HG03139 (cell line): ENCODE measurements around the gene ATR.
A peak's percentile ranks its signal among the peaks of the same experiment; 100 is the strongest.
"Not testable (repeated sequence)": the region's sequence is repeated elsewhere in the genome, so short reads cannot be mapped to it uniquely, and the experiment has no call there.

ENCODE experiments used
- ATAC-seq: cut with Tn5 transposase; IDR thresholded peaks from one replicate; pipeline ENCODE4 v1.9.1; 2021; ENCODE audit not compliant: unreplicated experiment

Gene ATR

GRCh38 chr3:142459096-142459495 lies 119.4 kb downstream of the ATR start:
- ATAC-seq = no peak

- ATAC-seq = no peak
Observed at GRCh38 chr3:142450881-142451280, 127.7 kb downstream of the ATR start.

- ATAC-seq = no peak
Observed at GRCh38 chr3:142450189-142450588, 128.3 kb downstream of the ATR start.

- ATAC-seq = peak; percentile 84
Observed at GRCh38 chr3:142447852-142448823, 130.4 kb downstream of the ATR start, which contains the start of gene XRN1. TSS of gene XRN1 (minus strand) at chr3:142448037. CDS start at chr3:142447944, 93 bp downstream.

GRCh38 chr3:142447301-142447851 lies 131.2 kb downstream of the ATR start:
- peak; percentile 32 for ATAC-seq

- peak; percentile 41 for ATAC-seq
Observed at GRCh38 chr3:142445816-142446254, 132.7 kb downstream of the ATR start.

- no peak for ATAC-seq
Observed at GRCh38 chr3:142444343-142444742, 134.2 kb downstream of the ATR start.

- ATAC-seq = not testable (repeated sequence)
Observed at GRCh38 chr3:142443060-142443459, 135.5 kb downstream of the ATR start.

GRCh38 chr3:142439499-142440220 lies 138.9 kb downstream of the ATR start:
- not testable (repeated sequence) for ATAC-seq

- ATAC-seq = not testable (repeated sequence)
Observed at GRCh38 chr3:142438096-142438495, 140.4 kb downstream of the ATR start.

- no peak for ATAC-seq
Observed at GRCh38 chr3:142436951-142437585, 141.5 kb downstream of the ATR start.

- ATAC-seq = no peak
Observed at GRCh38 chr3:142434503-142434902, 144.0 kb downstream of the ATR start.

GRCh38 chr3:142433110-142433509 lies 145.4 kb downstream of the ATR start:
- peak; percentile 65 for ATAC-seq

GRCh38 chr3:142429582-142429981 lies 149.0 kb downstream of the ATR start:
- no peak for ATAC-seq

GRCh38 chr3:142424754-142425153 lies 153.8 kb downstream of the ATR start:
- ATAC-seq = no peak

- no peak for ATAC-seq
Observed at GRCh38 chr3:142418926-142419592, 159.5 kb downstream of the ATR start.

- ATAC-seq = no peak
Observed at GRCh38 chr3:142417302-142417701, 161.2 kb downstream of the ATR start.

GRCh38 chr3:142400537-142400936 lies 178.0 kb downstream of the ATR start:
- ATAC-seq = not testable (repeated sequence)
